H4 (cell line): ENCODE results near the gene ANTXR2. TPM values are rescaled to one million over a fixed set of nuclear protein-coding genes. Genes with fewer than 3 reads are reported as not detected.
A peak's percentile ranks its signal among the peaks of the same experiment; 100 is the strongest.
"Not testable (repeated sequence)": the region's sequence is repeated elsewhere in the genome, so short reads cannot be mapped to it uniquely, and the experiment has no call there.

ENCODE experiments used
- DNase-seq: peaks from one replicate; pipeline ENCODE4 v3.0.0-alpha.2; 2015; ENCODE audit warnings: low spot score
- total RNA-seq: library from RNA; depleted of rRNA; stranded (reverse); fragments of >200 nt; shearing (Covaris generic); gene quantifications from 2 replicates; pipeline ENCODE4 v1.2.3, GENCODE V29; 2014; rRNA removed

Gene ANTXR2
- 12.9 and 14.0 TPM in 2 replicates for total RNA-seq

DNA sequence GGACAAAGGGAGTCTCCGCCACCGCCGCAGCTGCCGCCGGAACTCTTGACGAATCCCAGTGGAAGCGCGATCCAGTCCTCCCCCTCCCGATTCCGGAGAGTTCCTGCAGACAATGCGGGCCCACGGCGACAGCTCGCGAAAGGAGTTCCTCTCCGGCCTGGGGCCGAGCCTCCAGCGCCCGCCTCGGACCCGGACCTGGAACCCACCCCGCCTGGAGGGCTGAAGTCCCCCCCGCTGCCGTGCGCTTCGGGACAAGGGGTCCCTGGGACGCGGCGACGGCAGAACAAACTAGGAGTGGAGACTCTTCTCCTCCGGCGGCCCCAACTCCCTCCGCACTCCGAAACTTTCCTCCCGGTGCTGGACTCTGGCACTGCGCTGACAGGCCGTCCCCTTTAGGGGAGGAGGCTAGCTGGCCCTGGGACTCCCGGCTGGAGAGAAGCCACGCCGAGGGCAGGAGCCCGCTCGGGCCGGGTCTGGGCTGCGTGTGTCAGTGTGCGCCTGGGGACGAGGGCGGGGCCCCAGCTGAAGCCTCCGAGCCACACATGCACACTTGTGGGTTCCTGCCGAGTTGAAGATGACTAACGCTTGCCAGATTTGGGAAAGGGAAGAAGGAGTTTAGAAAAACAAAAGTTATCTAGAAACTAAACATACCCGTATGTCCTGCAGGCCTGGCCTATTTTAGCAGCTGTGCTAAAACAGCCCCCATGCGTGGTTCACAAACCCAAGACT lies at the start of gene ANTXR2:
TSS of gene ANTXR2 (minus strand) at position 486 of the 729 bp plus-strand sequence. CDS start 669 bp downstream, outside the sequence.
- DNase-seq: peak; percentile 89

DNA sequence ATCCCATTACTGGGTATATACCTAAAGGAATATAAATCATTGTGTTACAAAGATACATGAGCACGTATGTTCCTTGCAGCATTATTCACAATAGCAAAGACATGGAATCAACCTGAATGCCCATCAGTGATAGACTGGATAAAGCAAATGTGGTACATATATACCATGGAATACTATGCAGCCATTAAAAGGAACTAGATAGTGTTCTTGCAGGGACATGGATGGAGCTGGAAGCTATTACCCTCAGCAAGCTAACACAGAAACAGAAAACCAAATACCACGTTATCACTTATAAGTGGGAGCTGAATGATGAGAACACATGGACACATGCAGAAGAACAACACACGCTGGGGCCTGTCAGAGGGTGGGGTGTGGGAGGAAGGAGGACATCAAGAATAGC lies 48.8 kb upstream of the ANTXR2 start:
- not testable (repeated sequence) for DNase-seq

DNA sequence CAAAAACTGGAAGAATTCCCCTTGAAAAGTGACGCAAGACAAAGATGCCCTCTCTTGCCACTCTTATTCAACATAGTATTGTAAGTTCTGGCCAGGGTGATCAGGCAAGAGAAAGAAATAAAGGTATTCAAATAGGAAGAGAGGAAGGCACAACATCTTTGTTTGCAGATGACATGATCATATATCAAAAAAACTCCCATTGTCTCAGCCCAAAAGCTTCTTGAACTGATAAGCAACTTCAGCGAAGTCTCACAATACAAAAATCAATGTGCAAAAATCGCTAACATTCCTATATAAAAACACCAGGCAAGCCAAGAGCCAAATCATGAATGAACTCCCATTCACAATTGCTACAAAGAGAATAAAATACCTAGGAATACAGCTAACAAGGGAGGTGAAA lies 46.6 kb upstream of the ANTXR2 start:
- not testable (repeated sequence) for DNase-seq

DNA sequence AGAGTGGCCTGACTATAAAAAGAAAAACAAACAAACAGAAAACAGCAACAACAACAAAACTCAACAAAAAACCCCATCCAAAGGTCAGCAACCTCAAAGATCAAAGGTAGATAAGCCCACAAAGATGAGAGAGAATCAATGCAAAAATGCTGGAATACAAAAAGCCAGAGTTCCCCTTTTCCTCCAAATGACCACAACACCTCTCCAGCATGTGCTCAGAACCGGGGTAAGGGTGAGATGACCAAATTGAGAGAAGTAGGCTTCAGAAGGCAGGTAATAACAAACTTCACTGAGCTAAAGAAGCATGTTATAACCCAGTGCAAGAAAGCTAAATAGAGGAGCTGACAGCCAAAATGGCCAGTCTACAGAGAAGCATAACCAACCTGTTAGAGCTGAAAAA lies 43.5 kb upstream of the ANTXR2 start:
- DNase-seq: no peak

DNA sequence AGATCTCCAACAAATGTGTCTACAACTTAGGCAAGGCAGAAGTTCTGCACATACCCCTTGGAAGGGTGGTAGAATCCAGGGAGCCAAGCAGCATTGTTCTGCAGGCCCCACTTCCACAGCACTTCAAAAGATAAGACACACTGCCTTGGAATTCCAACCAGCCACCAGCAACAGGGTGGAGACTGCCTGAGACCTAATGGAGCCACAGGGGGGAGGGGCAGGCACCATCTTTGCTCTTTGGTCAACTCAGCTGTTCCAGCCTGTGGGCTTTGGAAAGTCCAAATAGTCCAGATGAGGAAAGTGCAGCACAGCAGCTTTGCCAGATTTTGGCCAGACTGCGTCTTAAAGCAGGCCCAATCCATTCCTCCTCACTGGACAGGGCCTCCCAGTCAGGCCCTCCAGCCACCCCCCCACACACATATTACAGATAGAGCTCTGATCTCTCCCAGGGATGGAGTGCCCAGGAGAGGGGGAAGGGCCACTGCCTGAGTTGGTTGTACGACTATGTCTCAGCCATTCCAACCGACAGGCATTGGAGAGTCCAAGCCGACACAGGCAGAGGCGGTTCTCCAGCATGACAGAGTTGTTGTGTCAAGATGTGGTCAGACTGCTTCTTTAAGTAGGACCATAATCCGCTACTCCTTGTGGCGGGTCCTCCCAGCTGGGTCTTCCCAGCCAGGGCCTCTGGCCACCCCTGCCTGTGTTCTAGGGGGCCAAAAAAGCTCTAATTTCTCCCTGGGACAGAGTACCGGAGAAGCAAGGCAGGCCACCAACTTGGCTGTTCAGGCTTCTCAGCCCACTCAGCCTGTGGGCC lies 42.5 kb upstream of the ANTXR2 start:
- DNase-seq: no peak

DNA sequence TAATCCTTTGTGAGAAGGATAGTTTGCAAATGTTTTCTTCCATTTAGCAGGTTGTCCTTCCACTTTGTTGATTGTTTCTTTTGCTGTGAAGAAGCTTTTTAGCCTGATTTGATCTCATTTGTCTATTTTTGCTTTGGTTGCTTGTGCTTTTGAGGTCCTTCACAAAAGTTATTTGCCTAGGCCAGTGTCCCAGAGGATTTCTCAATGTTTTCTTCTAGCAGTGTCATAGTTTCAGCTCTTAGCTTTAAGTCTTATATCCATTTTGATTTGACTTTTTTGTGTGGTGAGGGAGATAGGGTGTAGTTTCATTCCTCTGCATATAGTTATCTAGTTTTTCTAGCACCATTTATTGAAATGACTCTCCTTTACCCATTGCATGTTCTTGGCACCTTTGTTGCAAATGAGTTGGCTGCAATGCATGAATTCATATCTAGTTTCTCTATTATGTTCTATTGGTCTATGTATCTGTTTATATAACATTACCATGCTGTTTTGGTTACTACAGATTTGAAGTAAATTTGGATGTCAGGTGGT lies 41.8 kb upstream of the ANTXR2 start:
- no peak for DNase-seq

DNA sequence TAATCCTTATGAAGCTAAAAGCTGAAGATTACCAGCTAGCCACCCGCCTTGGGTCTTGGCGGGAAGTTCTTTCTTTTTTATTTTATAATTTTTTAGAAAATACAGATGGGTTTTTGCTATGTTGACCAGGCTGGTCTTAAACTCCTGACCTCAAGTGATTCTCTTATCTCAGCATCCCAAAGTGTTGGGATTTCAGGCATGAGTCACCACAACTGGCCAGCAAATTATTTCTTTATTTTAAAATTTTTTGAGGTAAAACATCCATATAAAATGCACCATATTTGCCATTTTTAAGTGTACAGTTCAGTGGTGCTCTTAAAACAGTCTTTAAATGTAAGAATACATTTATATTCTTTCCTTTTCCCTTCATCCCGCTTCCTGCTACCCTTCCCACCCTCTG lies 40.6 kb upstream of the ANTXR2 start:
- DNase-seq: no peak

DNA sequence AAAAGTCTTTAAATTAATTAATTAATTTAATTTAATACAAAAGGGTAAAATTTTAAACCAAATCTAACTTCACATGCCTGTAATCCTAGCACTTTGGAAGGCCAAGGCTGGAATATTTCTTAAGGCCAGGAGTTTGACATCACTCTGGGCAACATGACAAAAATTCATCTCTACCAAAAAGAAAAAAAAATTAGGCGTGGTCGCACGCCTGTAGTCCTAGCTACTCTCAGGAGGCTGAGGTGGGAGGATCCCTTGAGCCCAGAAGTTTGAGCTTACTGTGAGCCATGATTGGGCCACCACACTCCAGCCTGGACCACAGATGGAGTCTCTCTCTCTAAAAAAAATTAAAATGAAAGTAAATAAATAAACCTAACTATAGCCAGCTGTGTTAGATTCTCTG lies 39.2 kb upstream of the ANTXR2 start:
- no peak for DNase-seq

DNA sequence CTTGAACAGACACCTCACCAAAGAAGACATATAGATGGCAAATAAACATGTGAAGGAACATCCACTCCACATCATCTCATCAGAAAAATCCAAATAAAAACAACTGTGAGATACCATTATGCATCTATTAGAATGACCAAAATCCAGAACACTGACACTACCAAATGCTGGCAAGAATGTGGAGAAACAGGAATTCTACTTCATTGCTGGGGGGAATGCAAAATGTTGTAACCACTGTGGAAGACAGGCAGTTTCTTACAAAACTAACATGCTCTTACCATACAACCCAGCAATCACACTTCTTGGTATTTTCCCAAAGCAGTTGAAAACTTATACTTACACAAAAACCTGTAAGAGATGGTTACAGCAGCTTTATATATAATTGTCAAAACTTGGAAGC lies 38.2 kb upstream of the ANTXR2 start:
- DNase-seq: no peak

DNA sequence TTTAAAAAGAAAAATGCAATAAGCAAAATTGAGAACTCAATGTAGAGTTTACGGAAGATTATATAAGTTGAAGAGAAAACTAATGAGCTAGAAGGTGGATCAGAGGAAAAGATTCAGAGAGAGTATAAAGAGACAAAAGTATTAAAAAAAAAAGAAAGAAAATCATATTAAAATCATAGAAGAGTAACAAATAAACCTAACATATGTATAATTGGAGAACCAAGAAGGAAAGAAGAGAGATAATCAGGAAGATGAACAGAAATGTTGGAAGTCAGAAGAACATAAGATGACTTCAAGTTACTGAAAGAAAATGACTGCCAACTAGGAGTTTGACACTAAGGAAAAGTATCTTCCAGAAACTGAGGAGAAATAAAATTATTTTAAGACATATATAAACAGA lies 34.3 kb upstream of the ANTXR2 start:
- DNase-seq: no peak

DNA sequence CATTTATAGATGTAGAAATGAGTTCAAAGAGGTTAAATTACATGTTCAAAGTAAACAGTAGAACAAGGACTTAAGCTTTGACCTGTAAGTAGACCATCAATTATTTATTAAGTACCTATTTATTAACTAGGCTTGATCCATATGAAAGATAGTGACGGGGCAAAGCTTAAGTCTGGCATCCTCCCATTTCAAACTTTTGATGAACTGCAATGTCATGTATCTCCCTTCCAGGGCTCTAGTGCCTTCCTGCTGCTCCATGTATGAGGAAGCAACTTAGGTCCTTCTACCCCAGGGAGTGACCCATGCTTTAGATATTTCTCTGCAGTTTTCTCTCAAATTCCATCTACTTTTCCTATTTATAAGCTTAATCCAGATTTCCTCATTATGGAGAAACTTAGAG lies 31.9 kb upstream of the ANTXR2 start:
- DNase-seq: no peak

DNA sequence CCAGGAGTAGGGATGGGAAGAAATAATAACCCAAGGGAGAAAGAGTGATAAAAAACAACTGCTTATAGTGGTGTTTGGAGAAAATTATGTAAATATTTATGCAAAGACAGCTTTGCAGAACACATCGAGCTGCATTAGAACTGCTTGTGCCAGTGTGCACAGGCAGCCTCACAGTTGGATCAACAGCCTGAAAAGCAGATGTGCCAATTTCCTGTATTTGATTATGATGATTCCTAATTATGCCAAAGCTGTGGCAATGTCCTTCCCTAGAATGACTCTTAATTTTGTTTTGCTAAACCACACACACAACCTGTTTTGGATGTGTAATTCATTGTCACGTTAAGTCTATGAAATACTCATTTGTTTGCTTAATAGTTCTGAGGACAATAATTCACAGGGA lies 30.6 kb upstream of the ANTXR2 start:
- no peak for DNase-seq

DNA sequence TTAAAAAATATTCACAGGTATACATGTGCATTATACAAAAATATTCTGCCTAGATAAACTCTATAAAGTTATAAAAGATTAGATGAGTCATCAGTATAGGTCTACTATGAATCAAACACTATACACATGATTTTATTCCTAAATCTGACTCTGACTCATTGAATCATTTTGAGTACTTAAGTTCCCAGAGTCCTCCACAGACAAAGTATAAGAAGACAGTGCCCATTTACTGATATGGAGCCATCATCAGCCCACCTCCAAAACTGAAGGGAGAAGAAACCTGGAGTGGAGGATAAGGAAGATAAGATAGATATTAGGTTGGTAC lies 28.7 kb upstream of the ANTXR2 start:
- no peak for DNase-seq

DNA sequence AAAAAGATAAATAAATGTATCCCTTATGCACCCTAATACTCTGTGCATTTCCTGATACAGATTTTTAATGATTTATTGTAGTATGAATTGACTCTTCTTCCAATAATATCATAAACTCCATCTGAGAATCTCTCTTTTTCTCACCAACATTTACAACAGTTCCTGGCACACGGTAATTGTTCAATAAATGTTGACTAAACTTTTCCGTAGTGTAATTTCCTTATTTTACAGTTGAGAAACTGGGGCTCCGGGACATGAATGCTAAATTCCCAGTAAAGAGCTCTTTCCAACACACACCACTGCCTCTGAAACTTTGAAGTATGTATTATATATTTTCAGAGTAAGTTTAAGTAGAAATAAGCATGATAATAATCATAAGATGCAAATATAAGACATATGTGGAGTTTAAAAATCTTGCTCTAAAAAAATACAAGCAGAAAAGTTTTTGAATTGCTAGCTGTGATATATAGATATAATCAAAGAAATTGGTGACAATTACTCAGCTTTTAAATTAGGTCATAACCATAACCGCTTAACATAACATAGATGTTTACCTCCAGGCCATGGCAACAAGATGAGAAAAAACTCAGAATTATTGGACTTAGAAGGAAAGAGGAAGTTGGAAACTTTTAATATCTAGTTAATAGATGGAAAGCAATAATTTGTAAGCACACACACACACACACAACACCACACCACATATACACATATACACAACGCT lies 28.2 kb upstream of the ANTXR2 start:
- DNase-seq: no peak

DNA sequence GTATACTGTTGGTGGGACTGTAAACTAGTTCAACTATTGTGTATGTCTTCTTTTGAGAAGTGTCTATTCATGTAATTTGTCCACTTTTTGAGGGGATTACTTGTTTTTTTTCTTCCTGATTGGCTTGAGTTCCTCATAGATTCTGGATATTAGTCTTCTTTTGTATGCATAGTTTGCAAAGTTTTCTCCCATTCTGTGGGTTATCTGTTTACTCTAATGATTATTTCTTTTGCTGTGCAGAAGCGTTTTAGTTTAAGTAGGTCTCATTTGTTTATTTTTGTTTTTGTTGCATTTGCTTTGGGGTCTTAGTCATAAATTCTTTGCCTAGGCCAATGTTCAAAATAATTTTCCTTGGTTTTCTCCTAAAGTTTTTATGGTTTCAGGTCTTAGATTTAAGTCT lies 26.6 kb upstream of the ANTXR2 start:
- DNase-seq: no peak

DNA sequence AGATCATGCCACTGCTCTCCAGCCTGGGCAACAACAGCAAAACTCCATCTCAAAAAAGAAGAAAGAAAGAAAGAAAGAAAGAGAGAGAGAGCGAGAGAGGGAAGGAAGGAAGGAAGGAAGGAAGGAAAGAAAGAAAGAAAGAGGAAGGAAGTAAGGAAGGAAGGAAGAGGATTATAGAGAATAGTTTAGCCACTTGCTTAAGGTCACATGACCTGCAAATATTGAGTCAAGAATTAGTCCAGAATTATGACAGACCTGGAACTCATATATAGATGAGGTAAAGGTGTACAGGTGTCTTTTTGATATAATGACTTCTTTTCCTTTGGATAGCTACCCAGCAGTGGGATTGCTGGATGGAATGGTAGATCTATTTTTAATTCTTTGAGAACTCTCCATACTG lies 25.6 kb upstream of the ANTXR2 start:
- DNase-seq: no peak

DNA sequence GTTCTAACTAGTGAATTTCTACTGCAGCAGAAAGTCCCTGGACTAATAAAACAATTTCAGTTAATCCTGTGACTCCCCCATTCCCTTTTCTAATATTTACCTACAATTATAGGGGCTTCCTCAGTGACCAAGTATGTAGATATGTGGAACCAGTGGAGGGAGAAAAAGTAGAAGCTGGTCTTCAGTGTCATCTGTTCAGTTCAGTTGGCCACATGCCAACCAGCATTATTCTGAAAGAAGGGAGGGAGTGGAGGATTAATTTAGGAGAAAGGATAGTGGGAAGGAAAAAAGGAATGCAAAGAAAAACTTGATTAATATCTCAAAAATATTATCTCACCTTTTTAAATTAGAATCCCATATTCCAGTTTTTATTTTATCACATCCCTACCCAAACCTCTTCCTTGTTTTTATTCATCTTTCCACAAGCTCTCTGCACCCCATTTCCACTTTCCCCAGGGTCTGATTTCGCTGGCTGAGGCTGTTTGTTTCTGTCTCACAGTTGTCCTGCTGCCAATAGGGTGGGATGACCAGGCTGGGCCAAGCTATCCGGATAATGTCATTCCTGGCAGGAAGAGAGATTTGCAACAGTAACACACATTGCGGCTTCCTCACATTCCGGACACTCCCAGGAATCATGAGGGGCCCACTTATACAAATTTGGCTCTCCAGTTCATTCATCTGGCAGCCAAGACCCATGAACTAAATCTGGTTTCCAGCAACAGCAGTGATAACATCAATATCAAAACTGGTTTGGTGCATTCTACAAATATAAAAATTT lies 24.6 kb upstream of the ANTXR2 start:
- DNase-seq: peak; percentile 84

DNA sequence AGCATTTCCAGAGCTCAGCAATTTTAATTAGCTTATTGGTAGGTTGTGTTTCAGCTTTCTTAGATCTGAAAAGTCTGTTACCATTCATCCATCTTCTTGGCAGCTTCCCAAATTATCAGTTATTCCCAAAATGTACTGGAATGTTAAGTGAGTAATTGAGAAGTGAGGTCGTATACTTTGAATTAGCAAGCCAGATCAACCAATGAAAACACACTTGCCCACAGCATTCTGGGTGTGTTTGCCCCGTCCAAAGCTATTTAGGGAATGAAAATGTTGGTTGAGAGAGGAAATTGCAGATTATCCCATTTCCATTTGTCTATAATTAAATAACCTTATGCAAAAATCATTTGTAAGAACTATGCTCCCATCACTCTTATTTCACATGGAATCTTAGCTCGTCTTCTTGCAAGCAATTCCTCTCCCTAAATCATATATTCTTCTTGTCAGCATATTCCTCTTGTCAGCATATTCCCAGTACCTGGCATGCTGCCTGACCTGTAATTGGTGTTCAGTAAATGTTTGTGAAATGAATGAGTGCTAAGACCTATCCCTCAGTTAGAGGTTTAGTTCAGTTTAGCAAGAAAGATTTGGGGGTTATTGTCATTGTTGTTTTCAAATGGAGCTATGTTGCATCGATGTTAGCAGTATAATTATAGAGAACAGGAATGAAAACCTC lies 23.3 kb upstream of the ANTXR2 start:
- DNase-seq: no peak

DNA sequence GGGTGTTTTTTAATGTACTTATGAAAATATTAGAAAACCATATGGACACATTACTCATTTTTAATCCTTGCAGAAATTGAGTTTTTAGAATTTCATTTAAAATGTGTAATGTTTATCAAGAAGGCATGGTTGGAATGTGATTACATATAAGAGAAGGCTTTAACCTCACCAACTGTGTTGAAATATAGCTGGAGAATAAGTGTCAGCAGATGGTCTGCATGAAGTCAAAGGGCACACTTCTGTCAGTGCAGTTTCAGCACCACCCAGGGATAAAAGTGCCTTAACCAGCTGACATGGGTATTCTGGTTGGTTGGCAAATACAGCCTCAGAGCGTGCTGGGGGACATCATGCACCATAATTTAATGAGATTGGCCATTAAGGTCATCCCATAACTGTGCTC lies 21.2 kb upstream of the ANTXR2 start:
- no peak for DNase-seq

DNA sequence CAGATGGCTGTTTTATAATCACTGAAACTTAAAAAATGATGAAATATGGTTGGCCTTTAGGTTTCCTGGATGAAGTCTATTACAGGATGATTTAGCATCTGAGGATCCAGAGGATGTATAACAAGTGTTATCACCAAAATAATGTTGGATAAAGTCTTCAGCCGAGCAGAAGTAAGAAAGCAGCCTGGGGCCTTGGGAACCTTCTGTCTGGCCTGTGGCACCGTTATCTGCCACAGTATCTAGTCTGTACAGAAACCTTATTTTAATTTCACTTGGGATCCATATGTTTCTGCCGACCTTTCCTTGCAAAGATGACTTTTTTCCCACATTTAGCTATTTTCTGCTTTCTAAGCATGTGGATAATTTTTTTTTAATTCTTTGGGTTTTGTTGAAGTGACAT lies 20.5 kb upstream of the ANTXR2 start:
- DNase-seq: no peak

DNA sequence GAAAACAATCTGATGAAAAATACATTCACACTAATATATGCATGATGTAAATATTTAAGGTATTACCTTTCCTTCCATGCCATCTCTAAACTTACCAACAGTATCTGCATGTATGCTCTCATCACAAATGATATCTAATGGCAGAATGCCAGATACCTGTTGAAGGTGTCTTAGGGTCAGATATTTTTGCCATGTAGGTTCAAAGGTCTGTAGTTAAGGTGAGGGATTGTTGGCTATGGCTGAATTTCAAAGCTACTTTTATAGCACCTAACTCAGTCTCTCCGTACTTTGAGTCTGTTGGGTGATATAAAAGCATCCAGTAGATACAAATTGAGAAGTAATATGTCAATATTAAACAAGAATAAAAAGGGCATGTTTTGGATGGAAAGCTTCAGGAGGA lies 19.8 kb upstream of the ANTXR2 start:
- no peak for DNase-seq
